Panc1 (cell line): Measurements from ENCODE around the gene NMD3.
A peak's percentile ranks its signal among the peaks of the same experiment; 100 is the strongest.

Source experiments
- POLR2AphosphoS5 ChIP-seq: IDR thresholded peaks from 2 replicates; pipeline ENCODE4 v1.6.1; 2012; ENCODE audit warnings: mild to moderate bottlenecking, low read depth, low read length, moderate library complexity
- TF ChIP-seq, protein P1 (sequence below): fragments of 450-650 bp; IDR thresholded peaks from 2 replicates; pipeline ENCODE4 v1.5.1; 2017; ENCODE audit warnings: mild to moderate bottlenecking
- TF ChIP-seq, protein P2 (sequence below), 2 experiments: IDR thresholded peaks; 2 replicates each; pipeline ENCODE4 v1.6.1; 2011 to 2012; ENCODE audit warnings: low read depth in 2 of 2, control low read depth in 1 of 2, low read length in 1 of 2, mild to moderate bottlenecking in 1 of 2, moderate library complexity in 1 of 2; ENCODE audit not compliant: insufficient read depth in 1 of 2

DNA sequence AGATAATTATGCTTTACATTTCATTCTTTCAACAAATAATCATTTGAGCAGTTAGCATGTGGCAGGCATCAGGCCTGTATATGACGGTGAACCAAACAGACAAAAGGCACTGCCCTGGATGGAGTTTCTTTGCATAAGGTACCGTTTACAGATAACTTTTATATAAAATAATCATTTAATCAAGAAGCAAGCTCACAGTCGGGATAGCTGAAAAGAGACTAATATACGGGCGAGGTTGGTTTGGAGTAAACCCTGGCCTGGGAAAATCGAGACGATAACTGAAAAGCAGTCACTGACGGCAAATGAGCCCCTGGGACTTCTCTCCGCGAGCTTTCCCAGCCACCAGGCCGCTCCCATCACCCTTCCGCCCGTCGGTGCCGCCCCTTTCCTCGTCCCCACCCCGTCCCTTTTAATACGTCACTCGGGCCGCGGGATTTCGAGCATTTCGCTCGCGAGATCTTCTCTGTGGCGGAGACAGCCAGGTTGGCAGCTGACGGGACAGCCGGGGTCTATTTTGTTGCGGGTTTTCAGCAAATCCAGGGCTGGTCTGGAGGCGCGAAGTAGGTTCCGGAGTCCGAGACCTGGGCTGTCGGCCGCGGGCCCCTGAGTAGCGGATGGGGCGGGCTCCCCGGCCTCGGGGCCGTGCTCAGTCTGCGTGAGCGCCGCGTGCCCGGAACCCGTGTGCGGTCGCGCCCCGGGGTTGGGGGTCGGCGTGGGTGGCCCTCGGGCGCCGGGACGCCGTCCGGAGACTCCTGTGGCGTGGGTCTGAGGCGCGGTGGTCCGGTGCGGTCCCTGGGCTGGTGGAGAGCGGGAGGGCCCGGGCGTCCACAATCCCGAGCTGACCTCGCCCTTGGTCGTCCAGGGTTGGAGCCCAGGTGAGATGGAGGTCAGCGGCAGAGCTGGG is at the start of gene NMD3:
- peak; percentile 97 for TF ChIP-seq POLR2AphosphoS5
- TF ChIP-seq, protein P1, sequence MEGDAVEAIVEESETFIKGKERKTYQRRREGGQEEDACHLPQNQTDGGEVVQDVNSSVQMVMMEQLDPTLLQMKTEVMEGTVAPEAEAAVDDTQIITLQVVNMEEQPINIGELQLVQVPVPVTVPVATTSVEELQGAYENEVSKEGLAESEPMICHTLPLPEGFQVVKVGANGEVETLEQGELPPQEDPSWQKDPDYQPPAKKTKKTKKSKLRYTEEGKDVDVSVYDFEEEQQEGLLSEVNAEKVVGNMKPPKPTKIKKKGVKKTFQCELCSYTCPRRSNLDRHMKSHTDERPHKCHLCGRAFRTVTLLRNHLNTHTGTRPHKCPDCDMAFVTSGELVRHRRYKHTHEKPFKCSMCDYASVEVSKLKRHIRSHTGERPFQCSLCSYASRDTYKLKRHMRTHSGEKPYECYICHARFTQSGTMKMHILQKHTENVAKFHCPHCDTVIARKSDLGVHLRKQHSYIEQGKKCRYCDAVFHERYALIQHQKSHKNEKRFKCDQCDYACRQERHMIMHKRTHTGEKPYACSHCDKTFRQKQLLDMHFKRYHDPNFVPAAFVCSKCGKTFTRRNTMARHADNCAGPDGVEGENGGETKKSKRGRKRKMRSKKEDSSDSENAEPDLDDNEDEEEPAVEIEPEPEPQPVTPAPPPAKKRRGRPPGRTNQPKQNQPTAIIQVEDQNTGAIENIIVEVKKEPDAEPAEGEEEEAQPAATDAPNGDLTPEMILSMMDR, result no peak
- TF ChIP-seq, protein P2, sequence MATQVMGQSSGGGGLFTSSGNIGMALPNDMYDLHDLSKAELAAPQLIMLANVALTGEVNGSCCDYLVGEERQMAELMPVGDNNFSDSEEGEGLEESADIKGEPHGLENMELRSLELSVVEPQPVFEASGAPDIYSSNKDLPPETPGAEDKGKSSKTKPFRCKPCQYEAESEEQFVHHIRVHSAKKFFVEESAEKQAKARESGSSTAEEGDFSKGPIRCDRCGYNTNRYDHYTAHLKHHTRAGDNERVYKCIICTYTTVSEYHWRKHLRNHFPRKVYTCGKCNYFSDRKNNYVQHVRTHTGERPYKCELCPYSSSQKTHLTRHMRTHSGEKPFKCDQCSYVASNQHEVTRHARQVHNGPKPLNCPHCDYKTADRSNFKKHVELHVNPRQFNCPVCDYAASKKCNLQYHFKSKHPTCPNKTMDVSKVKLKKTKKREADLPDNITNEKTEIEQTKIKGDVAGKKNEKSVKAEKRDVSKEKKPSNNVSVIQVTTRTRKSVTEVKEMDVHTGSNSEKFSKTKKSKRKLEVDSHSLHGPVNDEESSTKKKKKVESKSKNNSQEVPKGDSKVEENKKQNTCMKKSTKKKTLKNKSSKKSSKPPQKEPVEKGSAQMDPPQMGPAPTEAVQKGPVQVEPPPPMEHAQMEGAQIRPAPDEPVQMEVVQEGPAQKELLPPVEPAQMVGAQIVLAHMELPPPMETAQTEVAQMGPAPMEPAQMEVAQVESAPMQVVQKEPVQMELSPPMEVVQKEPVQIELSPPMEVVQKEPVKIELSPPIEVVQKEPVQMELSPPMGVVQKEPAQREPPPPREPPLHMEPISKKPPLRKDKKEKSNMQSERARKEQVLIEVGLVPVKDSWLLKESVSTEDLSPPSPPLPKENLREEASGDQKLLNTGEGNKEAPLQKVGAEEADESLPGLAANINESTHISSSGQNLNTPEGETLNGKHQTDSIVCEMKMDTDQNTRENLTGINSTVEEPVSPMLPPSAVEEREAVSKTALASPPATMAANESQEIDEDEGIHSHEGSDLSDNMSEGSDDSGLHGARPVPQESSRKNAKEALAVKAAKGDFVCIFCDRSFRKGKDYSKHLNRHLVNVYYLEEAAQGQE (IDR thresholded peaks at IDR 0.05; ENCODE audit: insufficient read depth in 1 of 2, low read depth in 2 of 2, low read length in 1 of 2), result no peak
